GM19452 (cell line): ENCODE results near the gene MATN1.
"Not testable (repeated sequence)": the region's sequence is repeated elsewhere in the genome, so short reads cannot be mapped to it uniquely, and the experiment has no call there.

Experiments used
- ATAC-seq: cut with Tn5 transposase; IDR thresholded peaks from one replicate; pipeline ENCODE4 v1.9.1; 2021; ENCODE audit not compliant: unreplicated experiment

The MATN1 gene, protein sequence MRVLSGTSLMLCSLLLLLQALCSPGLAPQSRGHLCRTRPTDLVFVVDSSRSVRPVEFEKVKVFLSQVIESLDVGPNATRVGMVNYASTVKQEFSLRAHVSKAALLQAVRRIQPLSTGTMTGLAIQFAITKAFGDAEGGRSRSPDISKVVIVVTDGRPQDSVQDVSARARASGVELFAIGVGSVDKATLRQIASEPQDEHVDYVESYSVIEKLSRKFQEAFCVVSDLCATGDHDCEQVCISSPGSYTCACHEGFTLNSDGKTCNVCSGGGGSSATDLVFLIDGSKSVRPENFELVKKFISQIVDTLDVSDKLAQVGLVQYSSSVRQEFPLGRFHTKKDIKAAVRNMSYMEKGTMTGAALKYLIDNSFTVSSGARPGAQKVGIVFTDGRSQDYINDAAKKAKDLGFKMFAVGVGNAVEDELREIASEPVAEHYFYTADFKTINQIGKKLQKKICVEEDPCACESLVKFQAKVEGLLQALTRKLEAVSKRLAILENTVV

DNA sequence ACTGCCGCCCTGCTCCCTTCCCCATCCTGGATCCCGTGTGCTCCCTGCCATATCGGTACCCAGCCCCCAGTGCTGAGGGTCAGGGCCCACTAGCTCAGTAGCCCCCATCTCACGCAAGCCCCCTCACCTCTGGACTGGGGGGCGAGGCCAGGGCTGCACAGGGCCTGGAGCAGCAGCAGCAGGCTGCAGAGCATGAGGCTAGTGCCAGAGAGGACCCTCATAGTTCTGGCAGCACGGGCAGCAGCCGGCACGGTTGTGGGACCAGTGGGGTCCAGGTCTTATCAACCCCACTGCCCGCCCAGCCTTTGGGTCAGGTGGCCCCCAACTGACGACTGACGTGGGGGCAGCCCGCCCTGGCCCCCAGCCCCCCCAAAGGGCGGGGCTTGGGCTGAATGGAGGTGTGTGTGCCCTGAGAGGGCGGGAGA, at the start of gene MATN1:
MATN1 (minus strand) TSS at position 255 of the 425 bp plus-strand sequence; CDS start at position 221, 34 bp downstream.
- ATAC-seq = no peak

DNA sequence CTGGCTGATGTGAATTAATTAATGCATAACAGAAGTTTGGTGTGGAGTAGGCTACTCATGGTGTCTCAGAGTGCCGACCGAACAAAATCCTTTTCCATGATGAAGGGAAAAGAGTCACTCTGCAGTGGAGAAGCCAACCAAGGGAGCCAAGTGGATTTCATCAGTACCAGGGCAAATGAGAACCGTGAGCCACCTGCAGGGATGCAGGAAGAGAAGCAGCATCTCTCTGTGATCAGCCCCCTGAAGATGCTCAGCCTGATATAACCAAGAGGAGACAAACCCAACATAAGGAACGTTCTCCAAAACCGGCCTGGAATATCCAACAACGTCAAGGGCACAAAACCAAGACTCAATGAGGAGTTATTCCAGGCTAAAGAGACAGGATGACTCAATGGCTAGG, 47.6 kb upstream of the MATN1 start:
- no peak for ATAC-seq

DNA sequence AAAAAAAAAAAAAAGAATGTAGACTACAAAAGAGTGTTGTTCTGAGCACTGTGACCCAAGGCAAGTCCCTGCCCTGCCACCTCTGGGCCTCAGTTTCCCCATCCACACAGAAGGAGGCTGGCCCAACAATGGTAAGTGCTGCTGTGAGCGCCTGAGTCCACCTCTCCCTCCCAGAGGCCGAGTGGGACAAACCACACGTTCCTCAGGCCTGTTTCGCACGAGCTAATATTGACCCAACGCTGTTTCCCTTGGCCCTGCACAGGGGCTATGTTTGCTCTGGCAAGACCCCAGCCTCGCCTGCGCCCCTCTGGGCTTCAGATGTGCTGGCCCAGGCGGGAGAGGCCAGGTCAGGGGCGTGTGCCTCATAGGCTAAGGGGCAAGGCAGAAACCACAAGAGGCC, 46.8 kb upstream of the MATN1 start:
- no peak for ATAC-seq

DNA sequence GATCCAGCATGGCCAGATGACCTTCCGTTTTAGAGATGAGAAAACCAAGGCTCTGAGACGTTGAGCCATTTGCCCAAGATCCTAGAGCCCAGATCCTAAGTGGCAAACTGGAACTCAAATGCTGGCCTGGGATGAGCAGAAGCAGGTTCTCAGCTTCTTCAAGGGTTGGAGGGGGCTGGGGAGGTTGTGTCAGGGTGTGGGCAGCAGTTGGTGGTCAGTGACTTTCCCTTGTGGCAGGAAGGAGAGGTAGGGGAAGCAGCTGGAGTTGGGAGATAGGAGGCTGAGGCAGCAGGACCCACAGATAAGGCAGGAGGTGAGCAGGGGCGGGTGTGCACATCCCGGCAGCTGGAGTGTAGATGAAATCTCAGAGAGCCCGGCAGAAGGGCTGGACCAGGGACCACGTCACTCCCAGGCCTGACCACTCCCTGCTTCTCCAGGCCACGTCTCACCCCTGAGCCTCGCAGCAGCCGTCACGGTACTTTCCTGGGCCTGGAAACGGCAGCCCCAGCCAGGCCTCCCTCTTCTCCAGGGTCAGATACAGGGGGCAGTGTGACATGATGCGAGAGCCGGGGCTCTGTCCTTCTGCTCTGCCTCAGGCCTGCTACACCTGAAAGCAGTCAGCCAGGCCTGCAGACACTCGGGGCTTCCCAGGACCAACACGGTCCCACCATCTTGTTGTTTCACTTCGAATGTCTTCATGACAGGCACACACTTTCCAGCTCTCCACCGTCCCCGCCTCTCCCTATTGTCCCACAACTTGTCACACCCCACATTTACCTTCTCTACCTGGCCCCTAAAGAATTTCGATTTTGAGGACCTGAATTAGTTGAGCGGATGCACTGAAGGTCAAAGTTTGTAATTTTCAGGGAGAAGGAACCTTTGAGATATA, 45.7 kb upstream of the MATN1 start:
- no peak for ATAC-seq

DNA sequence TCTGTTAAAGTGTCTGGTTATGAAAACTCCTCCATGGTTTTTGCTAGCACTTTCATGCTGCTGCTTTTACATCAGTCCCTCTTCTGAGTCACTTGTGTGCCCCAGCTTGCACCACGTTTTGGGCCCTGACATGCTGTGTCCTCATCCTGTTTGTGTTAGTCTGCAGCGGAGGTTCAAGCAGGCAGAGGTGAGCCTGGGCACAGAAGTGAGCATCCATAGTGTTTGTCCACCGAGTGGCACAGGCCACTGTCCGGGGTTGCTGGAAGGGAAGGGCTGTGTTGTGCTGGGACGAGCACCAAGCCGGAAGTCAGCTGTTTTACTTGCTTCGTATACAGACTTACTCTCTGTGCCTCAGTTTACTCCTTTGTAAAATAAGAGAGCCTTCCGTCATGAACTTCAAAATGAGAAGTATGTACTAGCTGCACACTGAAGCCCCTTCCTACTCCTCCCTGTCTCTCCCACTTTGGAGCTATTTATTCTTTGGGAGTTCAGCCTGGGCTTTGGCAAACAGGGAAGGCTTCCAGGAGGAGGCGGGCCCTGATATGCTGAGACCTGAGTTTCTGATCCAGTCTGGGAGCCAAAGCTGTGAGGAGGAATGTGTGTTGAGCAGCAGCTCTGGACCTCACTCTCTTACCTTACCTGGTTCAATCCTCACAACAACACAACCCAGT, 44.9 kb upstream of the MATN1 start:
- ATAC-seq = no peak

DNA sequence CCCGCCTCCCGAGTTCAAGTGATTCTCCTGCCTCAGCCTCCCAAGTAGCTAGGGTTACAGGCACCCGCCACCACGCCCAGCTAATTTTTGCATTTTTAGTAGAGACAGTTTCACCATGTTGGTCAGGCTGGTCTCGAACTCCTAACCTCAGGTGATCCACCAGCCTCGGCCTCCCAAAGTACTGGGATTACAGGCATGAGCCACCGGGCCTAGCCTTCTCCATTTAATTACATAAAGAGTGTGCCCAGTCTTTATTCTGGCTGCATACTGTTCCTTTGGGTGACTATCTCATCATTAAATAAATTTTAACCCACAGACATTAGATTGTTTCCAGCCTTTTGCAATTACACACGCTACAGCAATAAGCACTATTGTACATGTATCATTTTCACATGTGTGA, 43.6 kb upstream of the MATN1 start:
- ATAC-seq = not testable (repeated sequence)

DNA sequence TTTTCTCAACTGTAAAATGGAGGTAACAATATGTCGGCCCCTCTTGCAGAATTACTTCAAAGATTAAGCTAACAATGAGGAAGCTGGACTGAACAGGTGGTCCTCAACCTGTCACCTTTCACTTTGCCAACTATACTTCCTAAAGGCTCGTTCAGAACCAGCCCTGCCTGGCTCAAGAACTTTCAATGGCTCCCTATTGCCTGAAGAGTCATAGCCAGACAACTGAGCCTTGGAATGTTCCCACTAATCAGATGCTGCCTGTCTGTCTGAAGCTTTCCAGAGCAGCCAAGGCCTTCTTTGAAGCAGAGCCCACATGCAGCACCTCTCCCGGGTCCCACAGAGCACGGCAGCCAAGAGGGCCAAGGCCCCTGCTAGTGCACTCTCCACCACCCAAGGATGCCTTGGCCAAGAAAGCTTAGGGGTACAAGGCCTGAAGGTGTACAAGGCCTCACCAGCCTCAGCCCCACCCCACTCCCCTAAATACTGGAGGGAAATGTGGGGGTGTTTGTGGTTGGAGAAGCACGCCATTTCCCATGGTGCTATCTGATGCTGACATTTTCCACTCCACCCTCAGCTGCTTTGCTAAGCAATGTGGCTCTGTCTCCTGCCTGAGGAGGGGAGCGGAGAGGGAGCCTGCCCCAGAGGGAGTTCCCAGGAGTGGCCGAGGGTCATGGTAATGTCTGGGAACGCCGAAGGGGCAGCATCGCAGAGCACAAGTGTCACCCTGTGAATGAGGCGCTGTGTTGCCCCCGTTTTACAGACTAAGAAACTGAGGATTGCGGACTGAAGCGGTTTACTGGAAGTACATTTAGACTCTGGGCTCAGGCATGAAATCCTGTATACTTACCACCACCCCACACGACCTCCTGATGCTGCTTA, 42.4 kb upstream of the MATN1 start:
- ATAC-seq = no peak

DNA sequence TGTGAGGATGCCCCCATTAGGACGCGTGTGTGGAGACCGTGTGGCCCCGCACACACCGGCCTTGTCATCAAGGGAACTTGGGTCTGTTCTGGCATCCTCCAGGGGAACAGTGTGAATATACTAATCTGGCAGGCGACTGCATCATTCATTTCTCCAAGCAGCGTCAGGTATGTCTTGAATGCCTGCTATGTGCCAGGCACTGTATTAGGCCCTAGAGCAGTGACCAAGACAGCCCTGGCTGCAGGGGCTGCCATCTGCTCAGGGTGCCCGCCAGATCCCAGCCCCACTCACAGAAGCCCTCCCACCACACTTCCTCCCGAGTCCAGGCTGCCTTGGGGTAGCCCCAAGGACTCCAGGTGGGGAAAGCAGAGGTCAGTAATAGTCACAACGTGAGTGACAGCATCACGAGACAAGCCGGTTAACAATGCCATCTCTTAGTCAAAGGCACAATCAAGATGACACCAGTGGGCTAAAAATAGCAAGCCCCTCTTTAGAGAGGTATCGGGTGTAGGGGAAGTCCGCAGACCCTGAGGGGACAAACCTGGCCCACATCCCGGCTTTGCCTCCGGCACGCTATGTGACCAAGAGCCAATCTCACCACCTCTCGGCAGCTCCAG, 41.7 kb upstream of the MATN1 start:
- ATAC-seq = no peak

DNA sequence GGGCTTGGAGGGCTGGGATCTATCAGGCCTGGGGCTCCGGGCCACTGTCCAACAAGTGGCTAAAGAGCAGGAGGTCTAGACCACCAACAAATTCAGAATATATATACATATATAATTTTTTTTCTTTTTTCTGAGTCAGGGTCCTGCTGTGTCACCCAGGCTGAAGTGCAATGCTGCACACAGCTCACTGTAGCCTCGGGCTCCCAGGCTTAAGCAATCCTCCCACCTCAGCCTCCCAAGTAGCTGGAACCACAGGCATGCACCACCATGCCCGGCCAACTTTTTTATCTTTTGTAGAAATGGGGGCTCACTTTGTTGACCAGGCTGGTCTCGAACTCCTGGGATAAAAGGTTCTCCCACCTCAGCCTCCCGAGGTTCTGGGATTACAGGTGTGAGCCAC, 41.0 kb upstream of the MATN1 start:
- no peak for ATAC-seq

DNA sequence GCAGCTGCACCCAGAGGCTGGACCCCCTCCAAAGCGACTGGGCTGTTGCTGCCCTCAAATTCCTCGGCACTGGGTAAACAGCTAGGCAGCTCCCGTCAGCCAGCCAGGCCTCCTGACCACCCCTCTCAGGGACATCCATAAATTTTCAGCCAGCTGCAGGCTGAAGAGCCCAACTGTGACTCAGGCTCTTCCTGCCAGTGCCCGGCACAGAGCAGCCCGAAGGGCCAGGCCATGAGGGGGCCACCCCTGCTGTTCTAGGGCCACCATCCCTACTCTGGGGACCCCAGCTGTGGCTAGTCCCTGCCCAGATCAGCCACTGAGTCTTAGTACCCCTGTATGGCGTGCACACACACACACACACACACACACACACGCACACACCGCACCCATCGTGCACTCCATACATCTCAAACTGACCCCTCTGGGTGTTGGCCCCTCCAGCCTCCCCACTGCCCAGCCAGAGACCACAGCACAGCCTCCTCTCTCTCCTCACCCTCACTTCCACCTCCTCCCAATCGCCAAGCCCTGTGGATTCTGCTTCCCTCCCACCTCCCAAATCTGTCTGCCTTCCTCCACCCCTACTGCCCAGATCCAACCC, 40.4 kb upstream of the MATN1 start:
- ATAC-seq = no peak

DNA sequence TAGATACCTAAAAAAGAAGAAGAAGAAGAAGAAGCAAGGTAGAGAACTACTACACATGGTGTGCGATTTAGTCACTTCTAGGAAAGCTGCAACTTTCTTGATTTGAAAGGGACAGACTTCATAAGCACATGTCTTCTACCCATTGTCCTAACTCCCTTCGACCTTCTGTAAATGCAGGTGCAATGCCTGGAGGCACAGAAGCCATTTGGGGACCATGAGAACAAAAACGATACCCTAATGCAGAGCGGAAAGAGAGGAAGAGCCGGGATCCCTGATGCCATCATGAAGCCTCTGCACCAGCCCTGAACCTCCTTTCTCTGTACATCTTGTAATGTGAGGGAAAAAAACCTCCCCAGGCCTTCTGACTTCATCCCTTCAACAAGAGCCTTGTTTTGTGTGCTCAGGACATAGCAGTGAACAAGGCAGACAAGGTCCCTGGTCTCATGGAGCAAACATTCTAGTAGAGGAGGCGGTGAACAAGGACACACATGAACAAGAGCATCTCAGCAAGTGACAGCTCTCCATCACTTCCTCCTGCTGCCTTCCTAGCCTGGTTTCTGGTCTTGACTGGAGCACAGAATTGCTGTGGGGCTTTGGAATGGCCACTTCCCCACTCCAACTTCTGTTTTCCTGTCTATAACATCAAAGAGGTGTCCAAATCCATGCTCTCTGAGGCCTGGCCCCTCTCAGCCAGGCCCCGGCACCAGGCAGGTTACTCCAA, 39.7 kb upstream of the MATN1 start:
- no peak for ATAC-seq

DNA sequence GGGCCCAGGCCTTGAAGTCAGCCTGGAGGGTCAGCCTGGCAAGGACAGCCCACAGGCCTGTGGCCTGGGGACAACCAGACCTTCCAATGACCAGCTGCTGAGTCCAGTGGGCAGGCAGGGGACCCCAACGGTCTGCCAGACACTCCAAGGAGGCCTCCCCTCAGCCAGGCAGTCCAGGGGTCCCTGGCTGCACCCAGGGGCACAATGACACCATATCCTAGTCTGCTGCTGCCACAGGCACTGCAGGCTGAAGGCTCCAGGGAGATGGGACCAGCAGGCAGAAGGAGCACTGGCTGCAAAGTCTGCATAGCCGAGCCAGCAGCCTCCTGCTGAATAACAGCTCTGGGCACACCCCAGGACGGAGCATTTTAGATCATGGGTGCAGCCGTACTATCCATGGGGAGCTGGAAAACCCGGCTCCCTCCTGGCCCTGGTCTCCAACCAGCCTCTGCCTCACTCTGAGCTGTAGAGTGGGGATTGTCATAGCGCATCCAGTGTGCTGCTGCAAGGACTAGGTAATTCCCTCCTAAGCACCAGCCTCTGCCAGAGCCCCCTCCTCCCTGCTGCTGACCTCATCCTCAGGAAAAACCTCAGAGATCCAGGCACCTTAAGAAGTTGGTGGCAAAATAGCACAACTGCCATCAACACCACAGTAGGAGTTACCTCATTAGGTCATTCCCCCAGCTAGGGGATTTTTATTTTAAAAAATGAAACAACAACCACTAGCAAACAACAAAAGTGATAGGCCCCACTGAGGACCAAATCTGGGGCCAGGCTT, 39.0 kb upstream of the MATN1 start:
- ATAC-seq = no peak

DNA sequence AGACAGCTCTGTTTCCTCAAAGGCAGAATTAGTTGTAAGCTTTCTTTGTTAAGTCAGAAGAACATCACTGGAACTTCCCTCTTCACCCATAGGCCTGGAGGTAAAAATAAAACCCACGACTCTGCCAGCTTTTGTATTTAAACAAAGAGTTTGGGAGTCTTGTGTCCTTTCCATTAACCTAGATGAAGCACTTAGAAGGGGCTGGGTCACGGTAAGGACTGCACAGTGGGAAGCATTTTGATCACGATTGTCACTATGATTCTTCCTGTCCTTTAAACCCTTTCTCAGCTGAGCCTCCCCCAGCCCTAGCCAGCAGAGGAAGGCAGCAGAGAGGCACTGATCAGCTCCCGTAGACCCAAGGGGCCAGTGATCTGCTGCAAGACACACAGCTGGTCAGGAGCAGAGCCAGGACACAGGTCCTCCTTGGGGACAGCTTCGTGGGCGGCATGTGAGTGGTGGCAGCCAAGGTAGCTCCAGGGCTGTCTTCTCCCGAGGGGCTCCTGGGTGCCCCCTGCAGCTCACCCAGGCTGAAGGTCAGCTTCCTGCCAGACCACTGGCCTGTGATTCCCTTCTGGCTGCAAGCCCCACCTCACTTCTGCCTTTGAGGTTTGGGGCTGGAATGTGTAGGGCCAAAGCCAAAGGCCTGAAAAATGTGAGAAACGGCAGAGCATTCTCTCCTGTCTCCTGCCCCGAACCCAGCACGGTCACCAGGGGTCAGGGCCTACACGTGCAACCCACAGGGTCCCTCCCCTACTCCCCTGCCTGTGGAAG, 38.2 kb upstream of the MATN1 start:
- no peak for ATAC-seq

DNA sequence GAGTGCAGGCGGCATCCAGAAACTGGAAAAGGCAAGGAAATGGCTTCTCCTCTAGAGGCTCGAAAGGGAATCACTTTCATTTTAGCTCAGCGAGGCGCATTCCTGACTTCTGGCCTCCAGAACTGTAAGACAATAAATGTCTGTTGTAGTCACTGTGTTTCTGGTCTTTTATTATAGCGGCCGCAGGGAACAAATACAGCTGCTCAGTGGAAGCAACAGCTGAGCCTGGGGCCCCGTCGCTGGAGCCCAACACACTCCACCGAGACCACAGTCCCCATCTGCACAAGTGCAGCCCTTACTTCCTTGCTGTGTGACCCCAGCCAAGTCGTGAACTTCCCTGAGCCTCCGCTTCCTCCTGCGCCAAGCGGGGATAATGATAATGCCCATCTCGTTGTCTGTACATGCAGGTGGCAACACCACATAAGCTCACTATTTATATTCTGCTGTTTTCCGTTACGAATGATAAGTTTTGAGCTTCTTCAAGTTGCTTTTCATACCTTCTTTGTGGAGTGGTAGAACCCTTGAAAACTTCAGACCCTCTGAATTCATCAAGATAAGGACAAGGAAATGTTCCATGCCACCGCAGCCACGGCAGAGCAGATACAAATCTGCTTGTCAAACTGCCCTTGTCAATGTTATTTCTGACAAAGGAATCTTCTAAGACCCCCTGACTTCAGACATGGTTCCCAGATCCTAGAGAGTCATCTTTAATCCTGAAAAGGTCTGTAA, 37.4 kb upstream of the MATN1 start:
- no peak for ATAC-seq

DNA sequence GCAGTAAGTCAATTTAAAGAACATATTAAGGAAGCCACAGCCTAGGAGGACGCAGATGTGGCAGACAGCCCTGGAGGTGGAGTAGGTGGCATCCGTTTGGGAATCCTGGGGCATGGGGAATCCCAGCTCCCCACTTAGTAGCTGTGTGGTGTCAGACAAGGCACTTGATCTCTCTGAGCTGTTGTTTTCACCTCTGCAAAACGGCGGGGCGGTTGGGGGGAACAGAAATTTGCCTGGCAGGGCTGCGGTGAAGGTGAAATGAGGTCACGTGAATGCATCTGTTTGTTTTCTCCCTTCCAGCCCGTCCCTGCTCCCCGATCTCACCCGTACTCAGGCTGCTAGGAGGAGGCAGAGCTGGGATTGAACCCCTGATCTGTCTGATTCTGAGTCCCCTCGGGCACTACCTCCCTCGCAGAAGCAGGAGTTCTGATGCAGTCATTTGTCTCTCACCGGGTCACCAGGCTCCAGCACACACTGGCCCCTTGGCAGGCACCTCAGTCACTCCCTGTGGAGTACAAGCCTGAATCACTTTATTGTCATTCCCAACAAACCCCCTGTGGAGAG, 36.4 kb upstream of the MATN1 start:
- no peak for ATAC-seq

DNA sequence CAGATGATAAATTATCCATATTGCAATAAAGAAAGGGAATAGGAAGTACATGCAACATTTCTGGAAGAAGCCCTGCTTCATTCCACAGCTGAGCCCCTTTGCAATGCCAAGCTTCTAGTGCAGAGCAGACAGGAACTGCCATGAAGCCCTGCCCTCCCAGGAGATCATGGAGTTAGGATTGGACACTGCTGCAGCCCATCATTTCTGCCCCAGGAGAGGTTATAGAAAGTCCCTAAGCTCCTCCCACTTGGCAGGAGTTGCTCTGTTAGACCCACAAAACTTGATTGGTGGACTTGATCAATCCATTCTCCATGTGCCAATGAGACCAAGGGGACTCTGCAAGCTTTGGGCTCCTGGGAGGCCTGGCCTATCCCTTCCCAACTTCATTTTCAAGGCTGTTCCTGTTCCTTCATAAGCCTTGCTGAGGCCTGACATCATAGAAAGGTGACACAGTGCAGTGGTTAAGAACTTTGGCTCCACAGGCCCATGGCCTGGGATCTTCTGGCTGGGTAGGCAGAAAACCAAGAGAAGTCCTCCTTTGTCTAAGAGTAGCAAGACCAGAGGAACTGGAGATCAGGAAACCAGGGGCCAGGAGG, 35.5 kb upstream of the MATN1 start:
- no peak for ATAC-seq
